Naive thymus-derived CD8-positive, alpha-beta T cell (primary cell): ENCODE data around the gene FBLN7. TPM values are rescaled to one million over a fixed set of nuclear protein-coding genes. Genes with fewer than 3 reads are reported as not detected.
"Not testable (repeated sequence)": the region's sequence is repeated elsewhere in the genome, so short reads cannot be mapped to it uniquely, and the experiment has no call there.

Experiments used
- ATAC-seq, 2 donors: fragments of 150-1000 bp; cut with Tn5 transposase in 1 of 2; sonication (Bioruptor Pico), chemical (Tn5 transposase) in 1 of 2; 1 replicate in 1 of 2; 2 replicates in 1 of 2; pipeline ENCODE4 v1.10.0; 2021; ENCODE audit warnings: mild to moderate bottlenecking in 2 of 2, moderate library complexity in 2 of 2
- POLR2A ChIA-PET: fragments of 350-600 bp; sonication (Branson Sonifier 250); formaldehyde crosslinking; loops from one replicate; lab custom pipeline; 2021; ENCODE audit warnings: antibody characterized with exemption; lab: Charles Lee
- DNase-seq, 10 donors: peaks; one replicate each; pipeline versions ENCODE4 v3.0.0 to v3.0.0-alpha.2; 2020 to 2022
- H3K27ac Mint-ChIP-seq, 10 donors: one replicate each; pipeline ENCODE4 v1.8.0; 2020 to 2022; ENCODE audit warnings: mild to moderate bottlenecking in 10 of 10, mixed read lengths in 10 of 10, moderate library complexity in 4 of 10, inconsistent platforms in 1 of 10
- H3K27me3 Mint-ChIP-seq, 5 donors: one replicate each; pipeline ENCODE4 v1.8.0; 2021 to 2022; ENCODE audit warnings: mixed read lengths in 5 of 5
- H3K36me3 Mint-ChIP-seq, 3 donors: one replicate each; pipeline ENCODE4 v1.8.0; 2020 to 2022; ENCODE audit warnings: mixed read lengths in 3 of 3, mild to moderate bottlenecking in 2 of 3, inconsistent platforms in 1 of 3
- H3K4me1 Mint-ChIP-seq, 4 donors: one replicate each; pipeline ENCODE4 v1.8.0; 2021 to 2022; ENCODE audit warnings: mixed read lengths in 4 of 4
- H3K4me3 Mint-ChIP-seq, 10 donors: one replicate each; pipeline ENCODE4 v1.8.0; 2020 to 2022; ENCODE audit warnings: mild to moderate bottlenecking in 10 of 10, mixed read lengths in 10 of 10, moderate library complexity in 6 of 10, inconsistent platforms in 1 of 10
- H3K9me3 Mint-ChIP-seq, 9 donors: one replicate each; pipeline ENCODE4 v1.8.0; 2020 to 2022; ENCODE audit warnings: mixed read lengths in 9 of 9, mild to moderate bottlenecking in 3 of 9, inconsistent platforms in 1 of 9, moderate library complexity in 1 of 9
- polyA plus RNA-seq, 3 donors: library from polyadenylated mRNA; unstranded; fragments of 300-500 nt; fragmentation: Illumina TruSeq; gene quantifications; one replicate each; pipeline ENCODE4 v1.2.3, GENCODE V29; 2021
- total RNA-seq, 8 experiments: library from RNA in 2 of 8; stranded (reverse) in 2 of 8; gene quantifications; one replicate each; pipeline ENCODE4 v1.2.3 and lab custom pipeline; 2021 to 2026

FBLN7 gene, protein sequence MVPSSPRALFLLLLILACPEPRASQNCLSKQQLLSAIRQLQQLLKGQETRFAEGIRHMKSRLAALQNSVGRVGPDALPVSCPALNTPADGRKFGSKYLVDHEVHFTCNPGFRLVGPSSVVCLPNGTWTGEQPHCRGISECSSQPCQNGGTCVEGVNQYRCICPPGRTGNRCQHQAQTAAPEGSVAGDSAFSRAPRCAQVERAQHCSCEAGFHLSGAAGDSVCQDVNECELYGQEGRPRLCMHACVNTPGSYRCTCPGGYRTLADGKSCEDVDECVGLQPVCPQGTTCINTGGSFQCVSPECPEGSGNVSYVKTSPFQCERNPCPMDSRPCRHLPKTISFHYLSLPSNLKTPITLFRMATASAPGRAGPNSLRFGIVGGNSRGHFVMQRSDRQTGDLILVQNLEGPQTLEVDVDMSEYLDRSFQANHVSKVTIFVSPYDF
- 10 to 100 TPM in 1 of 2 experiments, 1 to 10 TPM in 1; 9.8 to 10.3 TPM for total RNA-seq
- 1 to 10 TPM in 1 of 3 donors, under 1 TPM in 2; 0.16 to 1.8 (median 0.92) TPM for polyA plus RNA-seq
- total RNA-seq (lab: John Stamatoyannopoulos, UW): 1.5 to 18.1 (median 4.8) reads per million in 6 experiments

DNA sequence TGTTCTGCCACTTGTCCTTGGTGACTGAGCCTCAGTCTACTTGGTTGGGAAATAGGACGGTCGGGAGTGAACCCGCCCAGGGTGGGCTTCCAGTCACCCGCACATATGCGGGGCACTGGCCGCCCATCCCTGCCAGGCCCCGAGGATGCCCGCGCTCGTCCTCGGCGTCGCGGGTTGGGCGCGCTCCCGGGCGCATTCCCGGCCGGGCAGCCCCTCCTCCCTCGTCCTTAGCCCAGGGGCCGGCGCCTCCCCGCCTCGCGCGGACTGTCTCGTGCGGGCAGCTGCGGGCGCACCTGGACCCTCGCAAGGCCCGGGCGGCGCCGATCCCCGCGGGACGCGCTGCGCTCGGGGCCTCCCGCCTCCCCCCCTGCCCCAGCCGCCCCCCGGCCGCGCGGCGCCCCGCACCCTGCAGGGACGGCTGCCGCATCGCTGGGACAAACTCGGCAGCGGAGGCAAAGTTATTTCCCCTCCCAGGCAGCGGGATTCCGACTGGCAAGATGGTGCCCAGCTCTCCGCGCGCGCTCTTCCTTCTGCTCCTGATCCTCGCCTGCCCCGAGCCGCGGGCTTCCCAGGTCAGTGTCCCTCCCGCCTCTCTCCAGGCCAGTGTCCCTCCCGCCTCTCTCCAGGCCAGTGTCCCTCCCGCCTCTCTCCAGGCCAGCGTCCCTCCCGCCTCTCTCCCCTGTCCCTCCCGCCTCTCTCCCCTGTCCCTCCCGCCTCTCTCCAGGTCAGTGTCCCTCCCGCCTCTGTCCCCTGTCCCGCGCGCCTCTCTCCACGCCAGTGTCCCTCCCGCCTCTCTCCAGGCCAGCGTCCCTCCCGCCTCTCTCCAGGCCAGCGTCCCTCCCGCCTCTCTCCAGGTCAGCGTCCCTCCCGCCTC lies at the start of gene FBLN7:
Gene FBLN7, plus strand, starts transcription at position 227 of the 874 bp plus-strand sequence. Its CDS starts 271 bp downstream, at position 498.
- Mint-ChIP-seq H3K9me3 (peaks cover 0 to 8% (median 2%) of the 10 kb centered on the region in 9 donors), H3K4me1 (peaks cover 6 to 11% (median 9%) of the 10 kb centered on the region in 4 donors), H3K36me3 (peaks cover 3 to 9% (median 4%) of the 10 kb centered on the region in 3 donors), H3K27me3 (peaks cover 9 to 43% (median 26%) of the 10 kb centered on the region in 5 donors), H3K4me3 (peak within 1 kb of the TSS; percentile 57 to 85 (median 77)), H3K27ac (peak within 1 kb of the TSS in 6 of 10 donors; percentile 19 to 49 (median 35))
- POLR2A ChIA-PET: no interaction called here
- peak in 1 of 10 donors; percentile 15 for DNase-seq
- ATAC-seq: peak; percentile 58 to 73

DNA sequence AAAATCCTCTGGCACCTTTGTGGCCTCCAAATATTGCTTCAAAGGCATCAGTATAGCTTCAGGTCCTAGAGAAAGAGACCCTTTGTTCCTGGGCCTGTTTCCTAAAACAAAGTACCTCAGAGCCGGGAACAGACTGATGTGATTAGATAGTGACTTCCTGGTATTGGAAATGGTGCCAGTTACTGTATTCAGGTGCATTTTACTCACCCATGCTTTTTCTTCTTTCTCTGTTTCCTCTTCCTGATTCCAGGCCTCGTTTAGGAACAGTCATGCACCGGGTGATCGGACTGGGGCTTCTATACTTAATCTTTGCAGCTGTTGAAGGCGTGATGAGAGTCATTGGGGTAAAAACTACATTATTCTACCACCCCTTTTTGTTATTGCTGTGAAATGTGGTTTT lies 48.8 kb upstream of the FBLN7 start:
- H3K9me3 Mint-ChIP-seq: no peaks in the 10 kb centered on the region
- peak overlapping the region in 1 of 10 donors; percentile 49 for H3K27ac Mint-ChIP-seq
- POLR2A ChIA-PET: no interaction called here
- no peaks in the 10 kb centered on the region for H3K27me3 Mint-ChIP-seq
- DNase-seq: no peak
- ATAC-seq: no peak
- H3K4me1 Mint-ChIP-seq: peaks cover 13 to 27% (median 15%) of the 10 kb centered on the region in 4 donors
- H3K36me3 Mint-ChIP-seq: peaks cover 22 to 90% (median 40%) of the 10 kb centered on the region in 3 donors
- H3K4me3 Mint-ChIP-seq: no peak overlapping the region

DNA sequence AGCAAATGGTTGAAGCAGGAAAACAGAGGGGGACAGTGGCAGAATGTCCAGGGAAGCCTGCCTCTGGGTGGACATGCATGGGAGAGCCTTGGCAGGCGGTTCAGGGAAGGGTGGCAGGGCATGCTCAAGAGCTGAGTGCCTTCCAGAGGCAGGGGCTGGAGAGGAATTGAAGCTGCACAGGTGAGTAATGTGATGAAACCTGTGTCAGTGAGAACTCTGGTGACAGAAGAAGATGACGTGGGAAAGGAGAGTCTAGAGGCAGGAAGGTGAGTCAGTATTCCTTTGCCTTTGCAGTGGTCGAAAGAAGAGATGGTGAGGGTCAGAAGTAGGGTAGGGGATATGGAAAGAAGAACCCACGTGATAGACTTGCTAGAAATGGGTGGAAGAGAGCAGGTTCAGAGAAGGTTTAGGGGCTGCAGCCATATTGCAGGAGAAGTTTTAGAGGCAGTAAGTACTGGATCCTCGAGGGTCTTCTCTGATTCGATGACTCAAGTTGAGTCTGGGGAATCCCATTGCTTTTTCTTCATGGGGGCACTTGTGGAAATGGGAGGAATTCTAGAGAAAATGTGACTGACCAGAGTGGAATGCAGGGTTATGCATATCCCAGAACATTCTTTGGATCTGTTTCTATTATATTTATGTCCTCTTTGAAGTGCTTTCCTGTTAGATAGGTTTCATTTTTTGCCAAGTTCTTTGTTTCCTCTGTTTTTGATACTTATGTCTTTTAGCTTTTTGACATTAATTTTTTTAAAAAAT lies 45.7 kb upstream of the FBLN7 start:
- Mint-ChIP-seq H3K4me1 (peaks cover 7 to 15% (median 11%) of the 10 kb centered on the region in 4 donors), H3K9me3 (no peaks in the 10 kb centered on the region), H3K27ac (peak overlapping the region in 8 of 10 donors; percentile 3 to 89 (median 60)), H3K36me3 (peaks cover 13 to 84% (median 28%) of the 10 kb centered on the region in 3 donors), H3K4me3 (no peak overlapping the region), H3K27me3 (no peaks in the 10 kb centered on the region)
- DNase-seq (no peak), ATAC-seq (no peak)
- POLR2A ChIA-PET: no interaction called here

DNA sequence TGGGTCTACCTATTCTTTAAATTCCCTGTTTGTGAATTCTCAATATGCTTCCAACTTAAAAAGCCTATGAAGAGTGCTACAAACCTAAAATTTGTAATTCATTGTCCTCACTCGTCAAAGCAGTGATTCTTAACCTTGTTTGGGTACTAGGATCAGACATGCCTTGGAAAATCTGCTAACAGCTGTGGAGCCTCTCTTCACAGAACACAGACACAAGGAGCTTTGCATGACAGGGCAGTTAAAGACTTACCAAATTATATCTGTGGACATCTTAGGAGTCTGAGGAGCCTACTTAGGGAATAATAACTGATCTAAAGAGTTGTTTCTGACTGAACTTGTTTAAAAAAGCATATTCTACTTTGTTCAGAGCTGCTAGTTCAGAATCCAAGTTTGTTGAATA lies 45.0 kb upstream of the FBLN7 start:
- Mint-ChIP-seq H3K4me1 (peaks cover 4 to 15% (median 11%) of the 10 kb centered on the region in 4 donors), H3K27me3 (no peaks in the 10 kb centered on the region), H3K9me3 (no peaks in the 10 kb centered on the region), H3K36me3 (peaks cover 13 to 84% (median 31%) of the 10 kb centered on the region in 3 donors), H3K27ac (peak overlapping the region in 6 of 10 donors; percentile 3 to 65 (median 56)), H3K4me3 (no peak overlapping the region)
- ATAC-seq: no peak
- no peak for DNase-seq
- POLR2A ChIA-PET: interaction anchor here (0.7 kb wide), 1 partner anchor 104 kb away, joined by 3 read pairs; no protein-coding TSS in a partner anchor

DNA sequence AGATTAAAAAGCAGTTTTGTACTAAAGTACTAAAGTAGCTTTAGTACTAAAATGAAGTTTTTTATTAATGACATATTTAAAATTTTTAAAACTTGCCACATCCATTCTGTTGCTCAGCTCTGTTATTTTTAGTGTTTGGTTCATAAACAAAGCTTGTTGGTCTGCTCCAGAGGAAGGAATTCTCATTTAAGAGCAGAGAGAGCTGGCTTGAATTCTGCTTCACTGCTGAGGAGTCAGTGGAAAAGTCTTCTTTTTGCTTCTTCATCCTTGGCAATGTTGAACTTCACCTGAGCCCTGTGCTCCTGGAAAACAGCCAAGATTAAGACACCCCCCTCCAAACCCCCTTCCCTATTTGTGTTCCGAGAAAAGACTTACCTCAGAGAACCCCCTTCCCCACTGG lies 42.5 kb upstream of the FBLN7 start:
- DNase-seq (no peak), ATAC-seq (no peak)
- peaks cover 4 to 14% (median 11%) of the 10 kb centered on the region in 4 donors for H3K4me1 Mint-ChIP-seq
- H3K9me3 Mint-ChIP-seq: no peaks in the 10 kb centered on the region
- POLR2A ChIA-PET: no interaction called here
- peaks cover 7 to 81% (median 24%) of the 10 kb centered on the region in 3 donors for H3K36me3 Mint-ChIP-seq
- H3K27ac Mint-ChIP-seq: peak overlapping the region in 1 of 10 donors; percentile 65
- no peak overlapping the region for H3K4me3 Mint-ChIP-seq
- H3K27me3 Mint-ChIP-seq: no peaks in the 10 kb centered on the region

DNA sequence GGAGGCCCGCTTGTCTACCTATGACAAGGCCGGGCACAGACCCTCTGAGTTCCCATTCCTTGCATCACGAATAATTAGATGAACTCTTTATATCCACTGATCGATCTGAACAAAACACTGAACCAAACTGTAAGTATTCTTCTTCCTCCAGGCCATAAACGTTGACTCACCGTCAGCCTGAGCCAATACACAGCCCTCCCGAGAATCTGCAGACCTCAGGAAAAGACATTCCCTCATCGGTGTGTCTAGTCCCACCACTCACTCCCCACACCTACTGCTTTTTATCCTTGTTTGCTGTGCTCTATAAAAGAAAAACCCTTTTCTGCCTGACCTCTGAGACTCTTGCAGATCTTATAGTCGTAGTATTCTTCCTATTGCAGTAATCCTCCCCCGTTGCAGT lies 42.1 kb upstream of the FBLN7 start:
- peaks cover 4 to 14% (median 11%) of the 10 kb centered on the region in 4 donors for H3K4me1 Mint-ChIP-seq
- peaks cover 7 to 78% (median 24%) of the 10 kb centered on the region in 3 donors for H3K36me3 Mint-ChIP-seq
- H3K4me3 Mint-ChIP-seq: no peak overlapping the region
- peak overlapping the region in 2 of 10 donors; percentile 52 to 65 for H3K27ac Mint-ChIP-seq
- H3K9me3 Mint-ChIP-seq: no peaks in the 10 kb centered on the region
- POLR2A ChIA-PET: no interaction called here
- ATAC-seq: no peak
- DNase-seq: no peak
- no peaks in the 10 kb centered on the region for H3K27me3 Mint-ChIP-seq

DNA sequence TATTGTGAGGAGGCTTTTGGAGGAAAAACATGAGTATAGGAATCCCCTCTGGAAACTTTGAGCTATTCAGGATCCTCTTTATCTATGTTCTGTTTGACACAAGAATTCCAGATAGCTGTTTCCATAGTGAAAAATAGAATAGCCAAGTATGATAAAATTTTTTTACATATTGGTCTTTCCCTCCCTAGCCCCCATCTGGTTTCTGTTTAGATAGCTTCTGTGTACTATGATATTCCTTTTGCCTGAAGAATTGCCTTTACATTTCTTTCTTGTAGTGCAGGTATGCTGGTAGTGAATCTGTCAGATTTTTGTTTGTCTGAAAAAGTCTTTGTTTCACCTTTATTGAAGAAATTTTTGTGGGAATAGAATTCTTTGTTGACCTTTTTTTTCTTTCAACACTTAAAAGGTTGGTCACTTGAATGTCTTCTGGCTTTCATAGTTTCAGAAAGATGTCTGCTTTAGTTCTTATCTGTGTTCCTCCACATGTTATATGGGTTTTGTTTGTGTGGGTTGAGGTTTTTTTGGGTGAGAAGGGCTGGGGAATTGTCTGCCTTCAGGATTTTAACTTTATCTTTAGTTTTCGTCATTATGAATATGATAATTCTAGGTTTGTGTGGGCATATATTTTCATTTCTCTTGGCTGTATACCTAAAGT lies 29.9 kb upstream of the FBLN7 start:
- Mint-ChIP-seq H3K4me3 (no peak overlapping the region), H3K27ac (no peak overlapping the region), H3K36me3 (peaks cover 35 to 94% (median 67%) of the 10 kb centered on the region in 3 donors), H3K9me3 (peaks cover 0 to 28% (median 12%) of the 10 kb centered on the region in 9 donors), H3K27me3 (no peaks in the 10 kb centered on the region), H3K4me1 (no peaks in the 10 kb centered on the region)
- DNase-seq (no peak), ATAC-seq (no peak)
- POLR2A ChIA-PET: no interaction called here

DNA sequence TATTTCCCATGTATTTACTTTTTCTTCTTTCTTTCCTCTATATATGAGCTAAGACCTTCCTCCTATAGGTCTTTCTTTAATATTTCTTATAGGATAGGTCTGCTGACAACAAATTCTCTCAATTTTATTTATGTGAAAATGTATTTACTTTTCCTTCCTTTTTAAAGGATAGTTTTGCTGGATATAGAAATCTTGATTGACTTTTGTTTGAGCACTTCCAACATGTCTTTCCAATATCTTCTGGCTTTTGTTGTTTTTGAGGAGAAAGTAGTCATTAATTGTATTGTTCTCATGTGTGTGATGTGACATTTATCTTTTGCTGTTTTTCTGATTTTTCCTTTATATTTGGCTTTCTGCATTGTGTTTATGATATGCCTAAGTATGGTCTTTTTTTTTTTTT lies 28.9 kb upstream of the FBLN7 start:
- DNase-seq (no peak), ATAC-seq (no peak)
- no peak overlapping the region for H3K4me3 Mint-ChIP-seq
- peaks cover 32 to 86% (median 64%) of the 10 kb centered on the region in 3 donors for H3K36me3 Mint-ChIP-seq
- peak overlapping the region in 1 of 10 donors; percentile 26 for H3K27ac Mint-ChIP-seq
- peaks cover 0 to 28% (median 12%) of the 10 kb centered on the region in 9 donors for H3K9me3 Mint-ChIP-seq
- H3K27me3 Mint-ChIP-seq: no peaks in the 10 kb centered on the region
- POLR2A ChIA-PET: no interaction called here
- no peaks in the 10 kb centered on the region for H3K4me1 Mint-ChIP-seq

DNA sequence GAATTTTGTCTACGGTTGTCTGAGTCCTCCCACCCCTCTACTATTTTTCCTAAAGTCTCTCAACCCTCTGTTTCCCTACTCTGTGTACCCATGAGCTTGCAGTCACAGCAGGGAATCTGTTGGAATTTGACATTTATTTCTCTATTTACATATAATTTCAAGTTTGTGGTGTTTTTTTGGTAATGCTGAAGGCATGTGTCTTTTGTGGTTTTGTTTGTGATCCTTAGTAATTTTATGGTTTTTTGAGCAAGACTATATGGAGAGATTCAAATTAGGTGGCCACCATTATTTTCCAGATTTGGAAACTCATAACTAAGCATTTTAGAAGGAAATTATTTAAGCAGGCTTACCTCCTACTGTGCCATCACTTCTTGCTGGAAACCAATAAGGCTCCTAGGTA lies 27.2 kb upstream of the FBLN7 start:
- Mint-ChIP-seq H3K9me3 (peaks cover 0 to 28% (median 12%) of the 10 kb centered on the region in 9 donors), H3K4me3 (no peak overlapping the region), H3K4me1 (no peaks in the 10 kb centered on the region), H3K36me3 (peaks cover 30 to 76% (median 63%) of the 10 kb centered on the region in 3 donors), H3K27ac (no peak overlapping the region), H3K27me3 (no peaks in the 10 kb centered on the region)
- ATAC-seq (no peak), DNase-seq (no peak)
- POLR2A ChIA-PET: no interaction called here

DNA sequence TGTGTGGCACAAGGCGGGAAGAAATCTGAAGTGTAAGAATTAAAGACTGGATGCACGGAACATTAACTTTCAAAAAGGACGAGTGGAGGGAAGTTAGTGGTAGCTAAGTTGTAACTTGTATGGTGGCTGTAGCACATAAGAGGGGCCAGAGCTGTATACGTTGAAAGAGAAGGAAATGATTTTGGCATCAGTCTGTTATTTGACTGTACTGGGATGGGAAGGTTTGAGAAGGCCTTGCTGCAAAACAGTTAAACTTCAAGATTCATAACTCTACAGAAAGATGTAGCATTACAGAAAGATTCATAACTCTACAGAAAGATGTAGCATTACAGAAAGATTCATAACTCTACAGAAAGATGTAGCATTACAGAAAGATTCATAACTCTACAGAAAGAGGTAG lies 24.8 kb upstream of the FBLN7 start:
- ATAC-seq, H3K4me1 Mint-ChIP-seq, POLR2A ChIA-PET, H3K27me3 Mint-ChIP-seq, H3K4me3 Mint-ChIP-seq, DNase-seq: not testable (repeated sequence)
- H3K9me3 Mint-ChIP-seq: peaks cover 0 to 20% (median 11%) of the 10 kb centered on the region in 9 donors
- H3K27ac Mint-ChIP-seq: peak overlapping the region in 2 of 10 donors; percentile 26 to 85
- peaks cover 16 to 74% (median 49%) of the 10 kb centered on the region in 3 donors for H3K36me3 Mint-ChIP-seq

DNA sequence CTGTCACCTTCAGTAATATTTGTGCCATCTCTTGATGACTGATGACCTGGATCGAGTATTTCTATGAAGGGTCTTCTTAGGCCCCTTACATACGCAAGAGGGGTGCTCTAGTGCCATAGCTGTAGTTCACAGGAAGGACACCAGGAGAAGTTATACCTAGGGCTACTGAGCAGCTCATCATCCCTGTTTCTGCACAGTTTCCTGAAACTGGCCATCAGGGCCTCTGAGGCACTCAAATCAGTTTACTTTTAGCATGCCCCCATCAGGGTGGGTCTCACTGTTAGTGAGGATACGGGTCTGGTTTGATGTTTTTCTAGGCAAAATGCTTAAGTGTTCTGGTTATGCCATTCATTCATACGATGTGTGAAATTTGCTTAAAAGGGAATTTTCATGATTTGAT lies 20.0 kb upstream of the FBLN7 start:
- peaks cover 0 to 3% (median 0%) of the 10 kb centered on the region in 4 donors for H3K4me1 Mint-ChIP-seq
- ATAC-seq: no peak
- POLR2A ChIA-PET: no interaction called here
- peak overlapping the region in 3 of 10 donors; percentile 36 to 73 (median 48) for H3K27ac Mint-ChIP-seq
- no peaks in the 10 kb centered on the region for H3K9me3 Mint-ChIP-seq
- H3K4me3 Mint-ChIP-seq: no peak overlapping the region
- DNase-seq: no peak
- no peaks in the 10 kb centered on the region for H3K27me3 Mint-ChIP-seq
- peaks cover 2 to 30% (median 15%) of the 10 kb centered on the region in 3 donors for H3K36me3 Mint-ChIP-seq
